NCI-H510A treated with DMSO at 0.1 percent for 48 hours (cell line): Measurements from ENCODE around the gene FAM151A.
A peak's percentile ranks its signal among the peaks of the same experiment; 100 is the strongest.

ENCODE experiments used
- DNase-seq: peaks from one replicate; lab custom pipeline; 2025; lab: John Stamatoyannopoulos, UW

Gene FAM151A

GRCh38 chr1:54579337-54579781, 44.0 kb downstream of the FAM151A start:
- DNase-seq, result no peak

DNA sequence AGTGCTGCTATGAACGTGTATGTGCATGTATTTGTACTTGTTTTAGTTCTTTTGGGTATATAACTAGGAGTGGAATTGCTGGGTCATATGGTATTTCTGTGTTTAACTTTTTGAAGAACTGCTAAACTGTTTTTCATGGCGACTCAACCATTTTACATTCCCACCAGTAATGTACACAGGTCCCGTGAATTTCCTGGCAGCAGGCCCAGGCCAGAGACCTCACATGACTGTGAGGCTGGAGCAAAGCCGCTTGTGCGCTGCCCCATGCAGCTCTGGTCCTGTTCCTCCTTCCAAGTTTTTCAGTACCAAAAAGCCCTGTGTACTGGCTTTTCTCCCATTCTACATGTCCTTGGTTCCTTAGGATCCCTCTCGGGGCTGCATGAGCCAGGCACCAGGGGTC, 45.7 kb downstream of the FAM151A start:
- no peak for DNase-seq

DNA sequence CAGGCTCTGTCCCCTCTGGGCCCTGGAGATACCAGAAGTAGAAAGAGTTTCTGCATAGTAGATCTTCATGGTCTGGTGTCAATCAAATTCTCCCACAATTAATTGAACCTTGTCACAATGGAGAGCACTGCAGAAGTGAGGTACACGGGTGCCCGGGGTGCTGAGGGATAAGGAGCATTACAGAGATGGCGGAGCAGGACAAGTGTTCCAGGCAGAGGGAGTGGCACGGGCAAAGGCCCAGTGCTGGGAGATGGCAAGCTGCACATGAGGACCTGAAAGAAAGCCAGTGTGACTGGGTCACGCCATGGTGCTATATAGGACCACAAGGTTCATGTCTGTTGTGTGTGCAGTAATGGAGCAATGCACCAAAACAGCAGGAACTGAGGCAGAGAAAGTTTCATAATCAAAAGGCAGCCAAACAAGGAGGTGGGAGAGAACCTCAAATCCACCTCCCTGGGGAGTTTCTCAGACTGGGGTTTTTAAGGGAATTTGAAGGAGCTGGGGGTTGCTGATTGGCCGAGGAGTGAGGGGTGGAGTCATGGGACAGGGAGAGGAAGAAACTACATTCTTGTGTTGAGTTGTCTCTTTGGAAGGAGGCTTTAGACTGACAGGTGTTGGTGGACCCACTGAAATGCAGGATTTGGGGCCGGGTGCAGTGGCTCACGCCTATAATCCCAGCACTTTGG, 47.6 kb downstream of the FAM151A start:
- no peak for DNase-seq

- no peak for DNase-seq
These were observed 48.2 kb downstream of the FAM151A start for GRCh38 chr1:54575161-54575560.

DNA sequence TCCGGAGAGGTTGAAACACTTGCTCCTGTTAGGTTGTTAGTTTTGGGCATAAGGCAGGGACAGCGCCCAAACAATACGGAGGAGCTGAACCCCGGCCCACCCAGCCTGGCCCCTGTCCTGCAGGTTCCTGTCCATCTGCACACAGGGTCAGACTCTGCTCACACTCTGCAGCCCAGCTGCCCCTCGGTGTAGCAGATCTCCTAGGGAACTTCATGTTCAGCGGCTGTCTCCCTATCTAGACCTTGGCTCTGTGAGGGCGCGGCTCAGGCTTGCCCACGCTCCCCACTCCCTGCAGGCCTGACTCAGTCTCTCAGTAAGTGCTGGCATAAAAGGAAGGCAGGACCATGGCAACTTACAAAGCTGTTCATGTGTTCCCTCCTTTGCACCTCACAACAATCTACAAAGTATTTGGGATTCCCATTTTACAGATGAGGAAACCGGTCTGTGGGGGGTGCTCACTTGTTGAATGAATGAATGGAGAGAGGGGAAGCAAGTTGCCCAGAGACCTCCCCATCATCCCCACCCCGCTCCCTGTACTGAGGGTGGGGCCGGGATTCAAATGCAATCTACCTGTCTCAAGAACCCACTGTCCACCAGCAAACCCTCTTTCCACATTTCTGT, 49.1 kb downstream of the FAM151A start:
- no peak for DNase-seq

DNA sequence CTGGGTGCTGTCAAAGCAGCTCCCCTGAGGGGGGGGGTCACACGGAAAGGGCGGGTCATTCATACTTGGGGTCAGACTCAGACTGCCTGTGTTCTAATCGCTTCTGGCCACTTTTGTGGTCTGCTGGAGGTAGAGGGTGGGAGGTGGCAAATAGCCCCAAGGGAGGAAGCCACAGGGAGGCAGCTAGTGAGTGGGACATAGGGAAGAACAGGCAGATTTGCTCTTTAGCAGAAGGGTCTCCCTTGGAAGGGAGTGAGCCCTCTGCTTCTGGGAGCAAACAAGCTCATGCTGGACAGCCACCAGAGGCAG, 50.8 kb downstream of the FAM151A start:
- DNase-seq, result no peak

DNA sequence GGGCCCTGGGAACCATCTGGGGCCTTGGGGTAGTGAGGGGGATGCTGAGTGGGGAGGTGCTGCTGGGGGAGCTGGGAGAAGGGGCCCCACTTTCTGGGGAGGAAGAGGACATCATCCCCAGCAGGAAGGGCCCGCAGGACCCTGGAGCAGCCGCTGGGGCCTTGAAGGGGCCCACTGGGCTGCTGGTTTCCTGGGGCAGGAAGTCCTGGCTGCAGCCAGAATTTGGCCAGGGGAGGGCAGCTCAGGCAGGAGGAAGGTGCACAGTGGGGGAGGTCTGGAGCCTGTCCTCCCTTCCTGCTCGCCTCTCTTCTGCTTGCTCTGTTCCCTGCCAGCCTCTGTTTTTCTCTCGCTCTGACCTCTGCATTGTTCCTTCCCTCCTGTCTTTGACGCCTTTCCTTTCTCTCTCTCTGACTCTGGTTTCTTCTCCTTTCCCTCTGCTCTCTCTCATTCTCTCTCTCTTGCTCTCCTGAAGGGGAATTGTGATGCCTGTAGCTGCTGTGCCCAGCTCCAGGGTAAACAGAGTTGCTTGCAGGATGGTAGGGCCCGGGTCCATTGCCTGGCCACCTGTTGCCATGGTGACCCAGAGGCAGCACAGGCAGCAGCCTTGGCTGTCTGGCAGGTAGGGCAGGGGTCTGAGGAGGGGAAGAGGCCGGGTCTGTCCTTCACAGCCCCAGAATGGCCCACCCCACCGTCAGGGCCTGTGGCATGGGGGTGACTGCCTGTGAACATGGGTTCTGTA, 51.4 kb downstream of the FAM151A start:
- DNase-seq, result no peak

DNA sequence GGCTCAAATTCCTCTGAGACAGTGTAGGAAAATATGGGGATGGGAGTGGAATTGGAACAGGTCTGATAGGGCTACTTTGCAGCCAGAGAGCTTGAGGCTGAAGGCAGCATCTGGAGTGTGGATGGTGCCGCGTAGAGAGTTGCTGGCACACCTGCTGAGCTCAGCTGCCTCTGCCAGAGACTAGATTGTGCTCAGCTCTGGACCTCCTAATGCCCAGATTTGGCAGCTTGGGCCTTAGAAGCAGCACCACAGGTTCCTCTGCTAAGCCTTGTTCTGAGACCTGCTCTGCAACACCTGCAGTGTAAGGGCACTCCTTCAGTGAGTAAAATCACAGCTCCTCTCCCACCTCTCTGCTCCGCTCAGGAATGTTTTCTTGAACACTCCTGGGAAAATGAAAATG, 52.0 kb downstream of the FAM151A start:
- peak; percentile 20 for DNase-seq

DNA sequence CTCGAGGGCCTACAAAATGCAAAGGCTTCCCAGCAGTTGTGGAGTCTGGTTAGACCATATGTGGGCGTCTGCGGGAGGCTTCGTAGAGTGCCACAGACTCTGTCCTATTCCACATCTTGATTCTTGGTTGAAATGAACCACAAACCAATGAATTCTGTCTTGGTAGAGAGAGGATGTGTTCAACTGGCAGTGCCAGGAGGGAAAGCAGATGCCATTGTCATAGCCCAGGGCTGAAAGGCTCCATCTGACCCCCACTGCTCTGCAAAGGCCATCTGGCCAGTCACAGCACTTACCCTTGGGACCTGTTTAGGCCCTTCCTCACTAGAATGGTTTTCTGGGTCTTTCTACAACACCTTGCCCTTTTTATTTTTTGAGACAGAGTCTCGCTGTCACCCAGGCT, 53.2 kb downstream of the FAM151A start:
- no peak for DNase-seq

- DNase-seq, result no peak
These were observed 54.0 kb downstream of the FAM151A start for GRCh38 chr1:54569339-54569738.

GRCh38 chr1:54567961-54568360, 55.4 kb downstream of the FAM151A start:
- no peak for DNase-seq

DNA sequence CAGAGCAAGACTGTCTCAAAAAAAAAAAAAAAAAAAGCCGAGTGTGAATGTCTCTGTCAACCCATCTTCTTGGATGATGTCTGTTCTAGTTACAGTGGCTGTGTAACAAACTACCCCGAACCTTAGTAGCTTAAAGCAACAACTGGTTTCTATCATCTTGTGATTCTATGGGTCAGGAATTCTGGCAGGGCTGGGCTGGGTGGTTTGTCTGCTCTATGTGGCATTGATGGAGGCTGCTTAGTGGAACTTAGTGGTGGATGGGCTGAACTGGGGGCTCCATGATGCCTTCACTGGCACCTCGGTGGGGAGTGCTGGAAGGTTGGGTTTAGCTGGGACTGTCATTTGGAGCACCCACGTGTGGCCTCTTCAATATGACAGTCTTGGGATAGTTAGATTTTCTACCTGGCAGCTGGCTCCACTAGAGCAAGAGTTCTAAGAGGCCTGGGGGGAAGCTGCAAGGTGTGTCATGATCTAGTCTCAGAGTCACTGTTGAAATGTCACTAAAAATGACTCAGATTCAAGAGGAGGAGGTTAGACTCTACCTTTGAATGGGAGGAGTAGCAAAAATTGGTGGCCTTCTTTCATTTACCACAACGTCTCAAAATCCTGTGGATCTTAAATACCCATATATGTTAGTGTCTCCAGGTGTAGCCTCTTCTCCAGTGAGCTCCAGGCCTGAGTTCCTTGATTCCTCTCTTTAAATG, 56.7 kb downstream of the FAM151A start:
- DNase-seq, result no peak

- DNase-seq, result no peak
These were observed 58.2 kb downstream of the FAM151A start for GRCh38 chr1:54565113-54565501.

GRCh38 chr1:54564312-54565112, 58.8 kb downstream of the FAM151A start:
- DNase-seq, result peak; percentile 93

- no peak for DNase-seq
These were observed 63.5 kb downstream of the FAM151A start for GRCh38 chr1:54559771-54560231.
